HepG2 (cell line): ENCODE data around the gene TGFBR1. TPM values are rescaled to one million over a fixed set of nuclear protein-coding genes. Genes with fewer than 3 reads are reported as not detected.

Source experiments
- KDM2A ChIP-seq: sonication (generic); formaldehyde crosslinking; IDR thresholded peaks from 2 replicates; pipeline ENCODE4 v1.4.0; 2020; ENCODE audit warnings: low read depth, missing genetic modification reagents, borderline replicate concordance
- KLF11 ChIP-seq: IDR thresholded peaks from 2 replicates; pipeline ENCODE4 v1.6.1; 2016; ENCODE audit warnings: missing compliant biosample characterization
- KLF16 ChIP-seq, 2 experiments: sonication (generic) in 1 of 2; formaldehyde crosslinking in 1 of 2; IDR thresholded peaks; 2 replicates each; pipeline versions ENCODE4 v1.6.1 to v1.8.0; 2016 to 2023; ENCODE audit warnings: missing genetic modification reagents in 2 of 2, missing compliant biosample characterization in 1 of 2
- NFKB2 ChIP-seq: sonication (generic); formaldehyde crosslinking; IDR thresholded peaks from 2 replicates; pipeline ENCODE4 v1.4.0; 2020; ENCODE audit warnings: missing genetic modification reagents, borderline replicate concordance
- NRL ChIP-seq: sonication (generic); formaldehyde crosslinking; IDR thresholded peaks from 2 replicates; pipeline ENCODE4 v1.5.0; 2020; ENCODE audit warnings: missing genetic modification reagents, mild to moderate bottlenecking, moderate library complexity, borderline replicate concordance
- PITX1 ChIP-seq: sonication (generic); formaldehyde crosslinking; IDR thresholded peaks from 2 replicates; pipeline ENCODE4 v1.5.1; 2020; ENCODE audit warnings: mild to moderate bottlenecking, missing genetic modification reagents
- RFXANK ChIP-seq: IDR thresholded peaks from 2 replicates; pipeline ENCODE4 v1.6.1; 2016
- SALL1 ChIP-seq: sonication (generic); formaldehyde crosslinking; IDR thresholded peaks from 2 replicates; pipeline ENCODE4 v1.8.0; 2022; ENCODE audit warnings: mild to moderate bottlenecking, missing genetic modification reagents
- SP4 ChIP-seq: sonication (generic); formaldehyde crosslinking; IDR thresholded peaks from 2 replicates; pipeline ENCODE4 v1.8.1; 2023; ENCODE audit warnings: mild to moderate bottlenecking, missing genetic modification reagents
- ZFP90 ChIP-seq: sonication (generic); formaldehyde crosslinking; IDR thresholded peaks from 2 replicates; pipeline ENCODE4 v1.8.0; 2022; ENCODE audit warnings: missing genetic modification reagents, mild to moderate bottlenecking, inconsistent platforms, borderline replicate concordance
- ZNF12 ChIP-seq: sonication (generic); formaldehyde crosslinking; IDR thresholded peaks from 2 replicates; pipeline ENCODE4 v1.5.0; 2020; ENCODE audit warnings: missing genetic modification reagents
- ZNF572 ChIP-seq: sonication (generic); formaldehyde crosslinking; IDR thresholded peaks from 2 replicates; pipeline ENCODE4 v1.5.1; 2020; ENCODE audit warnings: mild to moderate bottlenecking, missing genetic modification reagents
- ZNF773 ChIP-seq: sonication (generic); formaldehyde crosslinking; IDR thresholded peaks from 2 replicates; pipeline ENCODE4 v1.4.0; 2020; ENCODE audit warnings: missing genetic modification reagents, borderline replicate concordance
- ZNF839 ChIP-seq: sonication (generic); formaldehyde crosslinking; IDR thresholded peaks from 2 replicates; pipeline ENCODE4 v1.4.0; 2020; ENCODE audit warnings: missing genetic modification reagents, mild to moderate bottlenecking, borderline replicate concordance
- polyA plus RNA-seq, 8 experiments: library from polyadenylated mRNA; depleted of rRNA in 3 of 8; stranded (reverse) in 7 of 8; unstranded in 1 of 8; fragments of >200 nt; fragmentation: Illumina TruSeq in 4 of 8; extraction: Trizol in 4 of 8; gene quantifications; 2 replicates each; pipeline versions ENCODE4 v1.2.1 to v1.2.3, GENCODE V29; 2011 to 2016; ENCODE audit warnings: low read depth in 4 of 8, missing spikeins in 1 of 8, mixed read lengths in 1 of 8; ENCODE audit not compliant: insufficient read depth in 1 of 8
- total RNA-seq, 5 experiments: library from RNA; depleted of rRNA; stranded (reverse); fragments of >200 nt; fragmentation: Illumina TruSeq; extraction: Trizol; gene quantifications; 2 replicates each; pipeline ENCODE4 v1.2.3, GENCODE V29; 2016; ENCODE audit warnings: low read depth in 1 of 5
- TF ChIP-seq, protein P1 (sequence below): sonication (generic); formaldehyde crosslinking; IDR thresholded peaks from 2 replicates; pipeline ENCODE4 v1.8.0; 2022; ENCODE audit warnings: mild to moderate bottlenecking, missing genetic modification reagents, moderate library complexity
- TF ChIP-seq, protein P2 (sequence below): sonication (generic); formaldehyde crosslinking; IDR thresholded peaks from 2 replicates; pipeline ENCODE4 v1.5.0; 2020; ENCODE audit warnings: mild to moderate bottlenecking, missing genetic modification reagents
- TF ChIP-seq, protein P3 (sequence below): sonication (generic); formaldehyde crosslinking; IDR thresholded peaks from 2 replicates; pipeline ENCODE4 v1.4.0; 2020; ENCODE audit warnings: missing genetic modification reagents
- TF ChIP-seq, protein P4 (sequence below), 2 experiments: sonication (generic) in 1 of 2; formaldehyde crosslinking in 1 of 2; IDR thresholded peaks; 2 replicates each; pipeline versions ENCODE4 v1.4.0 to v1.6.1; 2018 to 2020; ENCODE audit warnings: missing genetic modification reagents in 2 of 2, borderline replicate concordance in 1 of 2, low read depth in 1 of 2, mild to moderate bottlenecking in 1 of 2, missing biosample characterization in 1 of 2

TGFBR1 gene
- total and polyA plus RNA-seq, 2 of the 13 experiments (the other 11 are each of a cell fraction or from before 2014, with no cell fraction given): 16.8 to 23.9 TPM

DNA sequence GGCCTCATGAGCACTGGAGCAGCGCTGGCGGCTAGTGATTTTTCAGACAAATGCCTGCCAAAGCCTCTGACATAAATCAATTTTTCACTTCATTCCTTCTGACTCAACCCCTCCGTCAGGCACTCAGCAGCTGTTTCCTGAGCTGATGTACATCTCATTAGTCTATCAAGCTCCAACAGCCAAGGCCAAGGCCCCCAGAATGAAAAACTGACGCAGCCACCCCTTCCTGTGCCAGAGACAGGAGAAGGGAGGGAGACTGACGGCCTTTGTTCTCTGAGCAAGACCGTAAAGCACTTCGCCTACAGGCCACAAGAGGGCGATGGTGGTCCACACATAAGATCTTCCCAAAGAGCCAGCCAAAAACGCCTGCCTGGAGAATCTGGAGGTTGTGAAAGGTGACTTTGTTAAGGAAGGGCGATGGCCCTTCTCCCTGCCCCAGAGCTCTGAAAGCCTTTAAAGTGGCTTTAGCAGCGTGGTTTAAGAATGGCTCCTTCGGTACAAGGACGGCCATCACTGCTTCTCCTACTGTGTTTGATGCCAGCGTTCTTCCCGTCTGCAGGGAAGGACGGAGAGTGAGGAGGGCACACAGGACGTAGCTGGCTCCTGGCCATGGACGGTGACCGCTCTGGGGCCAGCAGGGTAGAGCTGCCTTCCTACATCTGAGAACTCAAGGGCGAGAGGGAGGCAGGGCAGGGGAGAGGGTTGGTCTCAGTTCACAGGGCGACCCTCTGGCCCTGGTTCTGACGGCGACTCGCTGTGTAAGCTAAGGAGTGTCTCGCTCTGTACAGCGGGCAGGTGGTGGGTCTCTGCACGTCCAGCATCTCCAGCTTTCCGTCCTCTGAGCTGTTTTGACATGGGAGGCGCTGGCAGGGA lies 79.8 kb downstream of the TGFBR1 start (continued):
- TF ChIP-seq NFKB2 (CRISPR knock-in tag) (no peak), KDM2A (CRISPR knock-in tag) (peak; percentile 45; the same call in 1 of the 2 replicates), KLF11 (0 out of 2 replicates have a peak, but pooled peaks have one; percentile 29), KLF16 (CRISPR knock-in tag; IDR thresholded peaks at IDR 0.05) (0 out of 4 replicates have a peak, but pooled peaks of 1 of the 2 experiments have one; percentile 20), SALL1 (CRISPR knock-in tag) (peak; percentile 46), NRL (0 out of 2 replicates have a peak, but pooled peaks have one; percentile 23), ZNF12 (CRISPR knock-in tag) (no peak), ZNF839 (CRISPR knock-in tag) (no peak), ZNF773 (no peak), RFXANK (CRISPR knock-in tag) (no peak), ZFP90 (CRISPR knock-in tag) (peak; percentile 25; the same call in 1 of the 2 replicates), PITX1 (CRISPR knock-in tag) (0 out of 2 replicates have a peak, but pooled peaks have one; percentile 49), SP4 (CRISPR knock-in tag) (peak; percentile 45; the same call in 1 of the 2 replicates), ZNF572 (CRISPR knock-in tag) (0 out of 2 replicates have a peak, but pooled peaks have one; percentile 39)
- TF ChIP-seq, protein P1, sequence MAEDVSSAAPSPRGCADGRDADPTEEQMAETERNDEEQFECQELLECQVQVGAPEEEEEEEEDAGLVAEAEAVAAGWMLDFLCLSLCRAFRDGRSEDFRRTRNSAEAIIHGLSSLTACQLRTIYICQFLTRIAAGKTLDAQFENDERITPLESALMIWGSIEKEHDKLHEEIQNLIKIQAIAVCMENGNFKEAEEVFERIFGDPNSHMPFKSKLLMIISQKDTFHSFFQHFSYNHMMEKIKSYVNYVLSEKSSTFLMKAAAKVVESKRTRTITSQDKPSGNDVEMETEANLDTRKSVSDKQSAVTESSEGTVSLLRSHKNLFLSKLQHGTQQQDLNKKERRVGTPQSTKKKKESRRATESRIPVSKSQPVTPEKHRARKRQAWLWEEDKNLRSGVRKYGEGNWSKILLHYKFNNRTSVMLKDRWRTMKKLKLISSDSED (CRISPR knock-in tag): 0 out of 2 replicates have a peak, but pooled peaks have one; percentile 35
- TF ChIP-seq, protein P2, sequence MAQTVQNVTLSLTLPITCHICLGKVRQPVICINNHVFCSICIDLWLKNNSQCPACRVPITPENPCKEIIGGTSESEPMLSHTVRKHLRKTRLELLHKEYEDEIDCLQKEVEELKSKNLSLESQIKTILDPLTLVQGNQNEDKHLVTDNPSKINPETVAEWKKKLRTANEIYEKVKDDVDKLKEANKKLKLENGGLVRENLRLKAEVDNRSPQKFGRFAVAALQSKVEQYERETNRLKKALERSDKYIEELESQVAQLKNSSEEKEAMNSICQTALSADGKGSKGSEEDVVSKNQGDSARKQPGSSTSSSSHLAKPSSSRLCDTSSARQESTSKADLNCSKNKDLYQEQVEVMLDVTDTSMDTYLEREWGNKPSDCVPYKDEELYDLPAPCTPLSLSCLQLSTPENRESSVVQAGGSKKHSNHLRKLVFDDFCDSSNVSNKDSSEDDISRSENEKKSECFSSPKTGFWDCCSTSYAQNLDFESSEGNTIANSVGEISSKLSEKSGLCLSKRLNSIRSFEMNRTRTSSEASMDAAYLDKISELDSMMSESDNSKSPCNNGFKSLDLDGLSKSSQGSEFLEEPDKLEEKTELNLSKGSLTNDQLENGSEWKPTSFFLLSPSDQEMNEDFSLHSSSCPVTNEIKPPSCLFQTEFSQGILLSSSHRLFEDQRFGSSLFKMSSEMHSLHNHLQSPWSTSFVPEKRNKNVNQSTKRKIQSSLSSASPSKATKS (CRISPR knock-in tag): no peak
- TF ChIP-seq, protein P3, sequence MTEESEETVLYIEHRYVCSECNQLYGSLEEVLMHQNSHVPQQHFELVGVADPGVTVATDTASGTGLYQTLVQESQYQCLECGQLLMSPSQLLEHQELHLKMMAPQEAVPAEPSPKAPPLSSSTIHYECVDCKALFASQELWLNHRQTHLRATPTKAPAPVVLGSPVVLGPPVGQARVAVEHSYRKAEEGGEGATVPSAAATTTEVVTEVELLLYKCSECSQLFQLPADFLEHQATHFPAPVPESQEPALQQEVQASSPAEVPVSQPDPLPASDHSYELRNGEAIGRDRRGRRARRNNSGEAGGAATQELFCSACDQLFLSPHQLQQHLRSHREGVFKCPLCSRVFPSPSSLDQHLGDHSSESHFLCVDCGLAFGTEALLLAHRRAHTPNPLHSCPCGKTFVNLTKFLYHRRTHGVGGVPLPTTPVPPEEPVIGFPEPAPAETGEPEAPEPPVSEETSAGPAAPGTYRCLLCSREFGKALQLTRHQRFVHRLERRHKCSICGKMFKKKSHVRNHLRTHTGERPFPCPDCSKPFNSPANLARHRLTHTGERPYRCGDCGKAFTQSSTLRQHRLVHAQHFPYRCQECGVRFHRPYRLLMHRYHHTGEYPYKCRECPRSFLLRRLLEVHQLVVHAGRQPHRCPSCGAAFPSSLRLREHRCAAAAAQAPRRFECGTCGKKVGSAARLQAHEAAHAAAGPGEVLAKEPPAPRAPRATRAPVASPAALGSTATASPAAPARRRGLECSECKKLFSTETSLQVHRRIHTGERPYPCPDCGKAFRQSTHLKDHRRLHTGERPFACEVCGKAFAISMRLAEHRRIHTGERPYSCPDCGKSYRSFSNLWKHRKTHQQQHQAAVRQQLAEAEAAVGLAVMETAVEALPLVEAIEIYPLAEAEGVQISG (CRISPR knock-in tag): peak; percentile 29; the same call in 1 of the 2 replicates
- TF ChIP-seq, protein P4, sequence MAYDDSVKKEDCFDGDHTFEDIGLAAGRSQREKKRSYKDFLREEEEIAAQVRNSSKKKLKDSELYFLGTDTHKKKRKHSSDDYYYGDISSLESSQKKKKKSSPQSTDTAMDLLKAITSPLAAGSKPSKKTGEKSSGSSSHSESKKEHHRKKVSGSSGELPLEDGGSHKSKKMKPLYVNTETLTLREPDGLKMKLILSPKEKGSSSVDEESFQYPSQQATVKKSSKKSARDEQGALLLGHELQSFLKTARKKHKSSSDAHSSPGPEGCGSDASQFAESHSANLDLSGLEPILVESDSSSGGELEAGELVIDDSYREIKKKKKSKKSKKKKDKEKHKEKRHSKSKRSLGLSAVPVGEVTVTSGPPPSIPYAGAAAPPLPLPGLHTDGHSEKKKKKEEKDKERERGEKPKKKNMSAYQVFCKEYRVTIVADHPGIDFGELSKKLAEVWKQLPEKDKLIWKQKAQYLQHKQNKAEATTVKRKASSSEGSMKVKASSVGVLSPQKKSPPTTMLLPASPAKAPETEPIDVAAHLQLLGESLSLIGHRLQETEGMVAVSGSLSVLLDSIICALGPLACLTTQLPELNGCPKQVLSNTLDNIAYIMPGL (CRISPR knock-in tag; IDR thresholded peaks at IDR 0.05; ENCODE audit: borderline replicate concordance in 1 of 2, low read depth in 1 of 2): peak; percentile 58 to 60; a peak in 3 of 4 replicates
